Upper lobe of left lung (tissue), 6 donors: ENCODE measurements around the gene MAJIN. TPM values are rescaled to one million over a fixed set of nuclear protein-coding genes. Genes with fewer than 3 reads are reported as not detected.

Experiments
- ATAC-seq, 2 donors: fragments of 200-7000 bp; cut with Tn5 transposase; one replicate each; pipeline ENCODE4 v1.9.1; 2022; ENCODE audit warnings: mild to moderate bottlenecking in 2 of 2, moderate library complexity in 2 of 2; ENCODE audit not compliant: low FRiP score in 2 of 2
- DNase-seq, 2 donors: peaks; one replicate each; pipeline ENCODE4 v3.0.0-alpha.2; 2019 to 2020
- H3K27ac ChIP-seq, 4 donors: fragments of 200-600 bp; sonication (generic); one replicate each; pipeline ENCODE4 v1.5.1; 2016 to 2019
- H3K27me3 ChIP-seq, 4 donors: fragments of 200-600 bp; sonication (generic); one replicate each; pipeline ENCODE4 v1.5.1; 2017 to 2019
- H3K36me3 ChIP-seq, 4 donors: fragments of 200-600 bp; sonication (generic); one replicate each; pipeline ENCODE4 v1.5.1; 2016 to 2019
- H3K4me1 ChIP-seq, 4 donors: fragments of 200-600 bp; sonication (generic); one replicate each; pipeline ENCODE4 v1.5.1; 2018 to 2019
- H3K4me3 ChIP-seq, 4 donors: fragments of 200-600 bp; sonication (generic); one replicate each; pipeline ENCODE4 v1.5.1; 2017 to 2019; ENCODE audit warnings: mild to moderate bottlenecking in 2 of 4, moderate library complexity in 1 of 4
- H3K9me3 ChIP-seq, 4 donors: fragments of 200-600 bp; sonication (generic); one replicate each; pipeline ENCODE4 v1.5.1; 2018 to 2019
- CTCF ChIP-seq, 6 experiments: fragments of 450-650 bp in 4 of 6; fragments of 200-600 bp in 2 of 6; sonication (generic) in 2 of 6; IDR thresholded peaks; one replicate each; pipeline ENCODE4 v1.5.1; 2016 to 2019; ENCODE audit warnings: antibody characterized with exemption in 6 of 6
- EP300 ChIP-seq, 4 donors: sonication (generic); formaldehyde crosslinking; IDR thresholded peaks; one replicate each; pipeline ENCODE4 v1.5.1; 2017; ENCODE audit warnings: antibody characterized with exemption in 4 of 4, control low read depth in 2 of 4
- POLR2A ChIP-seq, 4 donors: fragments of 450-650 bp; IDR thresholded peaks; one replicate each; pipeline ENCODE4 v1.5.1; 2016 to 2017; ENCODE audit warnings: antibody characterized with exemption in 4 of 4, mild to moderate bottlenecking in 2 of 4
- POLR2AphosphoS5 ChIP-seq, 2 donors: sonication (generic); formaldehyde crosslinking; IDR thresholded peaks; one replicate each; pipeline ENCODE4 v1.5.1; 2017; ENCODE audit warnings: antibody characterized with exemption in 2 of 2
- WGBS, 2 donors: methylation state at CpG; one replicate each; pipeline ENCODE4 v1.1.5; 2017 to 2018; 5-methylcytosine and 5-hydroxymethylcytosine counted together
- total RNA-seq, 6 donors: library from RNA; depleted of rRNA in 4 of 6; stranded (reverse); fragments of >200 nt in 4 of 6; gene quantifications; one replicate each; pipeline versions ENCODE4 v1.1.0 to v1.2.1, GENCODE V29; 2016 to 2021
- donor health status: DM: no; HTN: no; CAD: no; lungs with moderate emphysema.
- donor health status: DM: no; HTN: yes; CAD: no; lungs with severe emphysema.

The MAJIN gene
- total RNA-seq, 6 donors from 2014 or later = 0.15 TPM; not detected in 5

GRCh38 chr11:64908766-64909165, 63.1 kb downstream of the MAJIN start:
- H3K27me3 ChIP-seq = no peaks in the 10 kb centered on the region
- H3K9me3 ChIP-seq = no peaks in the 10 kb centered on the region
- 94 to 96% methylated on average over 5 to 11 of the region's 11 CpGs for WGBS, 2 donors
- no peak overlapping the region for H3K27ac ChIP-seq
- H3K4me1 ChIP-seq = no peaks in the 10 kb centered on the region
- DNase-seq (peak in 1 of 2 donors; percentile 72), ATAC-seq (no peak)
- no peak for TF ChIP-seq EP300 (IDR thresholded peaks at IDR 0.05)
- TF ChIP-seq POLR2AphosphoS5 (IDR thresholded peaks at IDR 0.05) = no peak
- TF ChIP-seq POLR2A (IDR thresholded peaks at IDR 0.05) = no peak
- no peak for TF ChIP-seq CTCF (IDR thresholded peaks at IDR 0.05)
- H3K36me3 ChIP-seq = peaks cover 30 to 99% (median 92%) of the 10 kb centered on the region in 4 donors
- H3K4me3 ChIP-seq = no peak overlapping the region

GRCh38 chr11:64906314-64906635, 65.6 kb downstream of the MAJIN start:
- TF ChIP-seq EP300 (IDR thresholded peaks at IDR 0.05) (no peak), POLR2A (IDR thresholded peaks at IDR 0.05) (no peak), POLR2AphosphoS5 (IDR thresholded peaks at IDR 0.05) (no peak)
- peaks cover 39 to 99% (median 94%) of the 10 kb centered on the region in 4 donors for H3K36me3 ChIP-seq
- WGBS, 2 donors = 94 to 96% methylated on average over 8 to 10 of the region's 13 CpGs
- H3K4me1 ChIP-seq = no peaks in the 10 kb centered on the region
- H3K27ac ChIP-seq = no peak overlapping the region
- H3K9me3 ChIP-seq = no peaks in the 10 kb centered on the region
- ATAC-seq (no peak), DNase-seq (no peak)
- H3K4me3 ChIP-seq = no peak overlapping the region
- H3K27me3 ChIP-seq = no peaks in the 10 kb centered on the region

- WGBS, 2 donors = 88 to 95% methylated on average over 9 to 25 of the region's 25 CpGs
Observed at GRCh38 chr11:64905516-64906313, 66.2 kb downstream of the MAJIN start.

GRCh38 chr11:64903291-64903833, 68.5 kb downstream of the MAJIN start:
- 95 to 96% methylated on average over 11 to 22 of the region's 23 CpGs for WGBS, 2 donors
- no peaks in the 10 kb centered on the region for H3K27me3 ChIP-seq
- peaks cover 44 to 99% (median 86%) of the 10 kb centered on the region in 4 donors for H3K36me3 ChIP-seq
- H3K9me3 ChIP-seq = no peaks in the 10 kb centered on the region
- TF ChIP-seq EP300 (IDR thresholded peaks at IDR 0.05) (no peak), CTCF (IDR thresholded peaks at IDR 0.05) (no peak), POLR2A (IDR thresholded peaks at IDR 0.05) (no peak), POLR2AphosphoS5 (IDR thresholded peaks at IDR 0.05) (no peak)
- H3K27ac ChIP-seq = no peak overlapping the region
- ATAC-seq (no peak), DNase-seq (no peak)
- no peaks in the 10 kb centered on the region for H3K4me1 ChIP-seq
- H3K4me3 ChIP-seq = no peak overlapping the region

More at GRCh38 chr11:64905516-64906313, 66.2 kb downstream of the MAJIN start:
- Histone ChIP-seq H3K4me1 (no peaks in the 10 kb centered on the region), H3K27ac (no peak overlapping the region), H3K36me3 (peaks cover 39 to 99% (median 91%) of the 10 kb centered on the region in 4 donors), H3K27me3 (no peaks in the 10 kb centered on the region), H3K4me3 (no peak overlapping the region), H3K9me3 (no peaks in the 10 kb centered on the region)
- ATAC-seq (no peak), DNase-seq (no peak)
- no peak for TF ChIP-seq POLR2A (IDR thresholded peaks at IDR 0.05)
- TF ChIP-seq POLR2AphosphoS5 (IDR thresholded peaks at IDR 0.05) = no peak
- TF ChIP-seq EP300 (IDR thresholded peaks at IDR 0.05) = no peak
- TF ChIP-seq CTCF (IDR thresholded peaks at IDR 0.05) = no peak

- Histone ChIP-seq H3K36me3 (peaks cover 41 to 99% (median 87%) of the 10 kb centered on the region in 4 donors), H3K27ac (no peak overlapping the region), H3K27me3 (no peaks in the 10 kb centered on the region), H3K4me1 (no peaks in the 10 kb centered on the region), H3K4me3 (no peak overlapping the region), H3K9me3 (no peaks in the 10 kb centered on the region)
- TF ChIP-seq CTCF (IDR thresholded peaks at IDR 0.05) (no peak), EP300 (IDR thresholded peaks at IDR 0.05) (no peak), POLR2AphosphoS5 (IDR thresholded peaks at IDR 0.05) (no peak), POLR2A (IDR thresholded peaks at IDR 0.05) (no peak)
- 88 to 91% methylated on average over 11 to 26 of the region's 30 CpGs for WGBS, 2 donors
- DNase-seq (no peak), ATAC-seq (no peak)
Observed at GRCh38 chr11:64902102-64902900, 69.6 kb downstream of the MAJIN start.
